DND-41 (cell line): Measurements from ENCODE around the gene TTC24.

Experiments used
- EZH2 ChIP-seq: IDR thresholded peaks from 3 replicates; pipeline ENCODE4 v1.6.1; 2012; ENCODE audit warnings: borderline replicate concordance, low read depth, mild to moderate bottlenecking, moderate library complexity, low read length, inconsistent platforms; ENCODE audit not compliant: severe bottlenecking
- TF ChIP-seq, protein P1 (sequence below): IDR thresholded peaks from 2 replicates; pipeline ENCODE4 v1.5.1; 2012; ENCODE audit warnings: borderline replicate concordance, low read length, moderate library complexity, mild to moderate bottlenecking; ENCODE audit not compliant: poor library complexity, severe bottlenecking; ENCODE audit errors: extremely low read depth

DNA sequence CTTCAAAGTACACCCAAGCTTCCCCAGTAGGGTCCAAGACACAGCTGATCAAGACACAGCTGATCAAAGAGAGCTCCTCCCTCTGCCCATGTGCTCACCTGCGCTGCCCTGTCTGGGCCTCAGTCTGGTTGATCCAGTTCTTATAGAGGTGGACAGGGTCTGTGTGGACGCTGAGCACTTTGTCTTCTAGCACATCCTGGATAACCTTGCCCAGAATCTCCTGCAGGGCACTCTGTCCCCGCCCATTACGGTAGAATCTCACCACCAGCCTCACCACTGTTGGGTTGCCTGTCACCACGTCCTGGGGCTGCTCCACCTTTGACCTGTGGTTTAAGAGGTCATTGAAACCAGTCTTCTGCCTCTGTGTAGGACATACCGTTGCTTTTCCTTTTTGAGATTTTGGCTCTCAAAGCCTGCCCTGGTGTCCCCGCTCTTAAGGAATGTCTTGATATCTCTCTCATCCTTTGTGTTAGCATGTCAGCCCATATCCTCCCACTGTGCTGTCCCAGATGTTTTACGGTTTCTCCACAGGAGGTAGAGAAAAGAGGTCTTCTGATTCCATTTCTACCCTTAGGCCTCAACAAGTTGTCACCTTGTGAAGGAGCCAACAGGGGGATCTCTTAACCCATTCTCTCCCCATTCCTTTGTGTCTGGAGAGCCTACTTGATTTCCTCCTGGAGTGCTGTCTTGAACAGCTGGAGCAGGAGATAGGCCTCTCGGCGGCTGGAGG is 40.6 kb upstream of the TTC24 start:
- TF ChIP-seq, protein P1, sequence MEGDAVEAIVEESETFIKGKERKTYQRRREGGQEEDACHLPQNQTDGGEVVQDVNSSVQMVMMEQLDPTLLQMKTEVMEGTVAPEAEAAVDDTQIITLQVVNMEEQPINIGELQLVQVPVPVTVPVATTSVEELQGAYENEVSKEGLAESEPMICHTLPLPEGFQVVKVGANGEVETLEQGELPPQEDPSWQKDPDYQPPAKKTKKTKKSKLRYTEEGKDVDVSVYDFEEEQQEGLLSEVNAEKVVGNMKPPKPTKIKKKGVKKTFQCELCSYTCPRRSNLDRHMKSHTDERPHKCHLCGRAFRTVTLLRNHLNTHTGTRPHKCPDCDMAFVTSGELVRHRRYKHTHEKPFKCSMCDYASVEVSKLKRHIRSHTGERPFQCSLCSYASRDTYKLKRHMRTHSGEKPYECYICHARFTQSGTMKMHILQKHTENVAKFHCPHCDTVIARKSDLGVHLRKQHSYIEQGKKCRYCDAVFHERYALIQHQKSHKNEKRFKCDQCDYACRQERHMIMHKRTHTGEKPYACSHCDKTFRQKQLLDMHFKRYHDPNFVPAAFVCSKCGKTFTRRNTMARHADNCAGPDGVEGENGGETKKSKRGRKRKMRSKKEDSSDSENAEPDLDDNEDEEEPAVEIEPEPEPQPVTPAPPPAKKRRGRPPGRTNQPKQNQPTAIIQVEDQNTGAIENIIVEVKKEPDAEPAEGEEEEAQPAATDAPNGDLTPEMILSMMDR = no peak
- TF ChIP-seq EZH2 = no peak
